RPMI7951 (cell line): ENCODE results near the gene RBPMS2. TPM values are rescaled to one million over a fixed set of nuclear protein-coding genes. Genes with fewer than 3 reads are reported as not detected.

Experiments used
- DNase-seq: peaks from one replicate; pipeline ENCODE4 v3.0.0-alpha.2; 2012; ENCODE audit warnings: low read depth
- total RNA-seq: library from RNA; depleted of rRNA; stranded (reverse); fragments of >200 nt; shearing (Covaris generic); gene quantifications from 2 replicates; pipeline ENCODE4 v1.2.3, GENCODE V29; 2014

RBPMS2 gene
- total RNA-seq, 1 experiment from 2014 or later: not detected

DNA sequence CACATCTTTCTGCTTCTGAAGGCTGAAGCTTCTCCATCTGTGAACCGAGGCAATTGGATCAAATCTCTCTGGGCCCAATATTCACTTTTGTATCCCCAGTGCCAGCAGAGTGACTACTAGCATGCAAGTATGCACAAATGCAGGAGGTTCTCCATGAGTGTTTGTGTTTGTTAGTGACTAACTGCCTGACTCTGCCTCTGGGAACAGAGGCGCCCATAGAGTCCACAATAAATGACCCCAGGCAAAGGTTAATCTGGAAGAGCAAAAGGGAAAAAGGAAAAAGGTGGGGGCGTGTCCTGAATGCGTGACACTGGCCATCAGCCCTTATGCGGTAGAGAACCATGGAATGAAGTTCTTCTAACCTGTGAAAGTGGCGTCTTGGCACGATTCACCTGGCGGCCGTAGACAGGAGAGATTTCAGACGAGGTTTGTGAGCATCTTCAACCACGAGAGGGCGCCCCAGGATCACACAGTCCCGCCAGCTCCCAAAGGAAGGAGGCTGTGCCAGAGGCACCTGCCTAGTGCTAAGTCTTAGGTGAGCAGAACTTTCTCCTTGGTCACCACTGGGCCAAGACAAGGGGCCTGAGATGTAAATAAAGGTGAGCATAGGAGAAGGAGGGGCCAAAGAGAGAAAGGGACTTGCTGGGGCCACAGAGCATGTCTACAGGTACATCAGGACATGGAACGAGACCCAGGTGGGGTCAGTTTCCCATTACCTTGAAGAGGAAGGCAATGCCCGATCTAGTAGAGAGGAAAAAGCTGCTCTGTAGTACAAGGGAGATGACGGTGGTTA is 44.2 kb downstream of the RBPMS2 start:
- peak; percentile 61 for DNase-seq

DNA sequence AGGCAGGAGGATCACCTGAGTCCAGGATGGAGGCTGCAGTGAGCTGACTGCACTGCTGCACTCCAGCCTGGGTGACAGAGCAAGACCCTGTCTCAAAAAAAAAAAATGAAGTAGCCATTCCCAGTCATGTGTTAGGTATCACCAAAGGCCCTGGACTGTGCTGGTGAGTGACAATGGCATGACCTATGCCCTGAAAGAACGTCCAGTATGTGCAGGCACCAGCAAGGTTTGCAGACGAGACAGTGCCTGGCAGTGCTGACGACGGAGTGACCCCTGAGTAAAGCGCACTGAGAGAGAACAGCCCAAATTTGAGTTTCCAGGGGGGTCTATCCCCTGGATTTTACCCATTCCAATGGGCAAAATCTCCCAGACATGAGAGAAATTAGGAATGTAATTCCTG is 45.2 kb downstream of the RBPMS2 start:
- DNase-seq: no peak

- DNase-seq: no peak
Measured at GRCh38 chr15:64720188-64720587, 55.2 kb downstream of the RBPMS2 start.

DNA sequence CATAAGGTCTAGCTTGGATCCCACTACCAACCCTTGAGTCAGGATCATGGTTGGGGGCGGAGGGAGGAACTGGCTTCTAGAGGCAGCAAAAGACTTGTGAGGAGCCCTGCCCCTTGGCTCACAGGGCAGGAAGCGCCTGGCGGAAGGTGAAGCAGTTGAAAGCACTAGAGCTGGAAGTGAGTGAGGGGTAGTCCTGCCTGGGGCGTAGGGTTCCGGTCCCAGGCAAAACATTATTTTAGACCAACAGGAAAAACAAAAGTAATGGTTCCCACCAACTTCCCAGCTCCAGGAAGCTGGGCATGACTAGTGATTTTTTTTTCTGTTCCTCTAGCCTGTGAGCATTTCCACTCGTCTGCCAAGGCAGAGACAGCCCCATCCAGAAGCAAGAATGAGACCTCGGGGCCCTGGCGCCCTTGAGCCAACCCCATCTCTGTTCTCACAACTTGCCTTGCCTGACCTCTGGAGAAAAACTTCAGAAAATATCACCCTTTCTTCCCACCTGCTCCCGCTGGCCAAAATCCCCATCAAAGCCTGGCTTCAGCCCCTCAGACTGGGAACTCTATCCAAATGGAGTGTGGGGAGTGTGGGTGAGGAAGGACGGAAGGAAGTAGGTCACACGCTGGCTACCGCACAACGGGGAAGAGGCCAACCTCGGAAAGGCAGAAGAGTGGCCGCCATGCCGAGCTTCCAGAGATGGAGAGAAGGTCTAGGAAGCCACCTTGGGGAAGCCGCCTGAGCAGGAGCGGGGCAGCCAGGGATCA is 57.5 kb downstream of the RBPMS2 start:
- no peak for DNase-seq

GRCh38 chr15:64717130-64717529 is 58.3 kb downstream of the RBPMS2 start:
- no peak for DNase-seq

GRCh38 chr15:64716452-64716851 is 58.9 kb downstream of the RBPMS2 start:
- no peak for DNase-seq

- DNase-seq: no peak
Measured at GRCh38 chr15:64713592-64713991, 61.8 kb downstream of the RBPMS2 start.

- DNase-seq: no peak
Measured at GRCh38 chr15:64712353-64712752, 63.0 kb downstream of the RBPMS2 start.

- no peak for DNase-seq
Measured at GRCh38 chr15:64710676-64711428, 64.5 kb downstream of the RBPMS2 start.

- DNase-seq: no peak
Measured at GRCh38 chr15:64706011-64706911, 69.1 kb downstream of the RBPMS2 start.

- no peak for DNase-seq
Measured at GRCh38 chr15:64705006-64705405, 70.4 kb downstream of the RBPMS2 start.

GRCh38 chr15:64703632-64703959 is 71.8 kb downstream of the RBPMS2 start:
- peak; percentile 28 for DNase-seq

DNA sequence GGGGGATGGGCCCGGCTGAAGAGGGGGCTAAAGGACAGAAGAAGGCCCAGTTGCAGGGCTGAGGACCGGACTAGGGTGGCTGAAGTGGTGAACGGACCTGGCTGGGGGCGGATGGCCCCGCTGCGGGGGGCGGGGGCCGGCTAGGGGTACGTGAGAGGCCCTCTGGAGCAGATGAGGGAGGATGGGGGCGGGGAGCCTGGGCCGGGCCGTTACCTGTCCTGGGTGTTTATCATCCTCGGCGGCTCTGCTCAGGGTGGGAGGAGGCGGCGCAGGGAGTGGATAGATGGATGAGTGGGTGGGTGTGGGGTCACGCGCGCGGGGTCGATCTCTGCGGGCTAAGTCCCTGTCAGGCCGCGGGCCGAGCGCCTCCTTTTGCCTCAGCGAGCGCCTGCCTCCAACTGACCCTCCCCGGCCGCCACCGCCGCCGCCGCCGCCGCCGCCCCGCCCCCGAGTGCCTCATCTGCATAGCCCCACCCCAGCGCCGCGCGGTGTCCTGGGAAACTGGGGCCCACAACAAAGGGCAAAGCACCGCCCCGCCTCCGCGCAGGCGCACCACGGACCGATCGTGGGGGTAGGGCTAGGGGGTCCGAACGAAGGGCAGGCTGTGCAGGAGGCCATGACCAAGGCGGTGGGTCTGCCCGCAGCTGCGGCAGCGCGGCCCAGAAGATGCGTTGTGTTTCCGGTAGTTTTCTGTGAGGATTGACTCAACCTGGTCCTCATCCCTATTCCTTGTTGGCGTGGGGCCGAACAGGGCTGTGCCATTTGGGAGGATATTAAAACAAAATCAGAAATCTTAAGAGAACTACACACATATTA is 72.4 kb downstream of the RBPMS2 start:
- peak; percentile 91 for DNase-seq

DNA sequence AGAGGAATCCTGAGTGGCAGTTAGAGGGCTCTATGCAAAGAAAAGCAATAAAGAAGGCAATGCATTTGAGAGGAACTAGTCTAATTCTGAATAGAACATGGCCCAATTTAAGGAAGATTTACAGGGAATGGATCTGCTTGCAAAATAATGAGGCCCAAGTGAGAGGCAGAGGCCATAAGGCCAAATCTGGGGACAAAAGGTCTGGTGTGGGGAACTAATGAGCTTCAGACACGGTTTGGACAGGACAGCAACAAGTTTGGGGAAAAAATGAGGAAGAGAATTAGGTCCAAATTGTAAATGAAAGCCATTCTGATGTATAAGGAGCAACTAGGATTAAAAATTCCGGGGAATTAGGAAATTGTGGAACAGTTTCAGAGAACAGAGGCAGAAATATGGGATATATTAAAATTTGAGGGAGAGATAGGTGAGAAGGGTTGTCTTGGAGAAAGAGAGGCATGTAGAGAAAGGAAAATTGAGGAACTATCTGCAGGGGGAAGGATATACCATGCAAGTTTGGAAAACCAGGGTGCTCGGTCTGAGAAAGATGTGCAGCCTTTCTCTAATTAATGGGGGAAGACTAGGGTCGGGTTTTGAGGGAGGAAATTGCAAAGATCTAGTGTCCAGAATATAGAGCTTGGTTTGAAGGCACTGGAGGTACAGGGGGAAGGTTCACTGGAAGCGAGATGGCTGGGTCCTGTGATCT is 73.8 kb downstream of the RBPMS2 start:
- no peak for DNase-seq

DNA sequence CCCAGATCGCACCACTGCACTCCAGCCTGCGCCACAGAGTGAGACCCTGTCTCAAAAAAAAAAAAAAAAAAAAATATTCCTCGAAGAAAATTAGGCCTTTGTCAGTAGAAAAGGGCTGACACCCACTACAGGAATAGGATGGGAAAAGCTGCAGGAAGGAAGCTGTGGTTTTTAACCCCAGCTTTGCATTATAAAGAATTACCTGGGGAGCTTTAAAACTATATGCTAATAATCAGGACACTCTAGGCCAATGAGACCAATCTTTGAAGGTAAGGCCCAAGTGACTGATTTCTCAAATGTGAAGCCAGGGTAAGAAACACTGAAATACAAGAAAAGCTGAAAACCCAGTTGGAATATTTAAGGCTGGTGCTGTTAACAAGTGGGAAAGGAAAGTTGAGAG is 74.3 kb downstream of the RBPMS2 start:
- DNase-seq: no peak

DNA sequence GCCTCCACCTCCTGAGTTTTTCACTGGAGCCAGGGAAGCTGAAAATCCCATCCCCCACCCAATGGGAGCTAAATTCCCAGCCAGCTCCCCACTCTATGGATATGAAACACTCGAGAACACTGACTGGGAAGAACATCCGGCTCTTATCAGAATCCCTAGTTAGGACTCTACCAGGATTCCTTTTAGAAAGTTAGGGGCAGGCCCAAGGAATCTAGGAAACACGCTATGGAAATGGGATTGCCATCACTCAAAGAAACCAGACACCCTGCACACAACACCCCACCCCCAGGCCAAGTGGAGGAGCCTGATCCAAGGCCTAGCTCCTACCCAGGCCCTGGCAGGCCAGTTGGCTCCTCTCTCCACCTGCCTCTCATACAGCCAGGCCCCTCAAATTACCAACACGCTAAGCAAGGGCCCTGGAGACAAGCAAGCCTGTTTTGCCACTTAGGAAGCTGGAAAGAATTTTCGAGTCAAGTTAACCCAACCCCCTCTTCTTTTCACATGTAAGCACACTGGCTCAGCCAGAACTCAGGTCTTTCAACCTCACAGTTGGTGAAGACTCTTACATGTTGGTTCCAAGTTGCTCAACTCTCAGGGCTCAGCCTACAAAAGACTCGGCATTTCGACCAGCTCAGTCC is 75.5 kb downstream of the RBPMS2 start:
- DNase-seq: peak; percentile 41

- no peak for DNase-seq
Measured at GRCh38 chr15:64698823-64699222, 76.6 kb downstream of the RBPMS2 start.

DNA sequence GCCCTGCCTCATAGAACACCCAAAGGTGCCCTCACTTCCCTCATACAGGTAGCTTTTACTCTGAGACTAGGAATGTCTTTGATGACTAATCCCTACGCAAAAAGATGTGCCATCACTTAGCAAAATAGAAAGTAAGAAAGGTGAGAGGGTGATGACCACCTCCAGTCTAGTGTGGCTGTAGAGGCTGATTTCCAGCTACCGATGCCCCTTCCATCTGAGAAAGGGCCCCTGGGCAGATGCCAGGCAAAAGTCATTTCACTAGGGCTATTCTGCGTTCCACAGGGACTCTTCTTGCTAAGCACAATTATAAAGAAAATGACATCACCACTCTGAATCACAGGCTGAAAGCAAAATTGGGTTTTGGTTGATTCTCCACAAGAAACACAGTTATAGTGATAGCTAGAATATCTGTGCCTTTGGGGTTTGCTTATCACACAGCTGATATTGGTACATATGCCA is 77.4 kb downstream of the RBPMS2 start:
- no peak for DNase-seq

GRCh38 chr15:64696481-64696880 is 78.9 kb downstream of the RBPMS2 start:
- no peak for DNase-seq
